ENCODE data around the gene RAB21.

GRCh38 chr12:71782017-71782416 lies 27.4 kb downstream of the RAB21 start:
- TF ChIP-seq CTCF (conservative IDR thresholded peaks at IDR 0.05) (no peak), EZH2 (IDR thresholded peaks at IDR 0.05; ENCODE audit: low read depth) (no peak)

All from PC-9 (cell line).